Measurements from ENCODE around the gene TMIGD2. TPM values are rescaled to one million over a fixed set of nuclear protein-coding genes. Genes with fewer than 3 reads are reported as not detected.

Gene TMIGD2
- not detected for total RNA-seq (2013)
- under 1 TPM in 1 of 3 donors, not detected in 2; 0.26 TPM for polyA plus RNA-seq
- polyA minus RNA-seq, result not detected in 2 replicates
- total RNA-seq, result 0 to 0.30 (median 0) reads per million in 11 experiments

DNA sequence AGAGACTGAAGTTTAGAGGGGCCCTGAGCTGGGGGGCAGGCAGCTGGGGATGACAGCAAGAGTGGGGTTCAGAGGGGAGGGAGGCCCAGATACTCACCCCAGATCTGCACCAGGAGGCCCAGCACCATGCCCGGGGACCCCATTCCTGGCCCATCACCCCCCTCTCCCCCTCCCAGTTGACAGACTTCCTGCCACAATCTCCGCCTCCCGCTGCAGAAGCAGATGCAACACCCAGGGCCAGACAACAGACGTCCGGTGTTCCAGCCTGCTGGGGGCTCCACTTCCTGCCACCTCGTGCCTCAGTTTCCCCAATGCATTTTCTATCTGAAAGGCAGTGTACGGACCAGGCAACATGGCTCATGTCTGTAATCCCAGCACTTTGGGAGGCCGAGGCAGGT lies at the start of gene TMIGD2:
Gene TMIGD2, minus strand, starts transcription at position 147 of the 398 bp plus-strand sequence. Its CDS starts 4 bp downstream, at position 143.
- intact Hi-C loops (cut with micrococcal nuclease), result no loop called here
- no peaks in the 10 kb centered on the region for H3K79me2 ChIP-seq (ENCODE audit: insufficient read depth, low read length)
- whole genome bisulfite sequencing (ENCODE audit: insufficient coverage), result 8% methylated on average over 8 of the region's 8 CpGs
- H3K4me3 Mint-ChIP-seq, result peak within 1 kb of the TSS in 1 of 2 donors; percentile 9
- no peaks in the 10 kb centered on the region for H3K9me3 ChIP-seq (replicated peaks in 1 of 2; ENCODE audit: control insufficient read depth in 1 of 2, insufficient read depth in 1 of 2, low read length in 2 of 2)
- H3K4me2 ChIP-seq (replicated peaks; ENCODE audit: extremely low read depth, low read length, poor library complexity, severe bottlenecking), result no peak within 1 kb of the TSS
- H3K4me1 Mint-ChIP-seq, result peaks cover 12% of the 10 kb centered on the region
- peak within 1 kb of the TSS; percentile 64 for H2AFZ ChIP-seq (ENCODE audit: insufficient read depth, low read depth, low read length, poor library complexity, severe bottlenecking)
- no peaks in the 10 kb centered on the region for H4K20me1 ChIP-seq (ENCODE audit: insufficient read depth, low read length)
- TF ChIP-seq CTCF (IDR thresholded peaks at IDR 0.05), result no peak
- H3K9me3 Mint-ChIP-seq, result peaks cover 0 to 2% (median 0%) of the 10 kb centered on the region in 7 donors
- no peak within 1 kb of the TSS for H3K27ac ChIP-seq (ENCODE audit: low read depth in 1 of 2, low read length in 2 of 2)
- H3K4me1 ChIP-seq (ENCODE audit: control insufficient read depth in 1 of 2, insufficient read depth in 2 of 2, low read length in 2 of 2), result peaks cover 0 to 4% of the 10 kb centered on the region in 2 donors
- no peak for DNase-seq
- H3K36me3 Mint-ChIP-seq, result no peaks in the 10 kb centered on the region
- H3K4me3 ChIP-seq (replicated peaks in 1 of 3; ENCODE audit: low read depth in 2 of 3, low read length in 3 of 3), result no peak within 1 kb of the TSS
- no peaks in the 10 kb centered on the region for H3K27me3 ChIP-seq (ENCODE audit: control insufficient read depth in 2 of 2, insufficient read depth in 2 of 2, low read length in 2 of 2)
- H3K36me3 ChIP-seq (replicated peaks in 1 of 2; ENCODE audit: control insufficient read depth in 1 of 2, insufficient read depth in 2 of 2, low read length in 2 of 2), result no peaks in the 10 kb centered on the region
- peaks cover 3 to 8% (median 6%) of the 10 kb centered on the region in 3 donors for H3K27me3 Mint-ChIP-seq (ENCODE audit: low read depth in 3 of 3)
- peak within 1 kb of the TSS in 1 of 7 donors; percentile 23 for H3K27ac Mint-ChIP-seq
- no peak within 1 kb of the TSS for H3K9ac ChIP-seq (ENCODE audit: insufficient read depth, low read length, poor library complexity, severe bottlenecking)

DNA sequence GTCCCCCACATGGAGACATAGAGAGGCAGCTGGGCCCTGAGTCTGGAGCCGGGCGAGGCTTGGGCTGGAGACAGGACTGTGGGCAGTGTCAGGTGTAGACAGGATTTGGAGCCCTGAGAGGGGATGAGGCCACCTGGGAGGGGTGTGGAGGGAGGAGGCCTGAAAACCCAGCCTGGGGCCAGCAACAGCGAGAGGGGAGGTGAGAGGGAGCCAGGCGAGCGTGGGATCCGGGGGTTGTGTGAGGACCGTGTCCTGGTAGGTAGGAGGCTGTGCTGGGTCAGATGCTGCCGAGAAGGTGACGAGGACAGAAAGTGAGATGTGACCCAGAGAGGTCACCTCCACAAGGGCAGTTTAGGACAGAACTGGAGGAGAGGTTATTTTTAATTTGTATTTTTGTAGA lies 48.5 kb upstream of the TMIGD2 start:
- no peaks in the 10 kb centered on the region for H3K79me2 ChIP-seq (ENCODE audit: insufficient read depth, low read length)
- no peak overlapping the region for H3K4me2 ChIP-seq (replicated peaks; ENCODE audit: extremely low read depth, low read length, poor library complexity, severe bottlenecking)
- Mint-ChIP-seq H3K4me1 (peaks cover 8% of the 10 kb centered on the region), H3K9me3 (no peaks in the 10 kb centered on the region), H3K27me3 (ENCODE audit: low read depth in 3 of 3) (peaks cover 0 to 6% (median 1%) of the 10 kb centered on the region in 3 donors), H3K36me3 (peaks cover 41 to 69% of the 10 kb centered on the region in 2 donors), H3K4me3 (no peak overlapping the region), H3K27ac (peak overlapping the region in 1 of 7 donors; percentile 50)
- H3K27me3 ChIP-seq (ENCODE audit: control insufficient read depth in 2 of 2, insufficient read depth in 2 of 2, low read length in 2 of 2), result no peaks in the 10 kb centered on the region
- H2AFZ ChIP-seq (ENCODE audit: insufficient read depth, low read depth, low read length, poor library complexity, severe bottlenecking), result no peak overlapping the region
- H3K9ac ChIP-seq (ENCODE audit: insufficient read depth, low read length, poor library complexity, severe bottlenecking), result no peak overlapping the region
- H3K4me3 ChIP-seq (replicated peaks in 1 of 3; ENCODE audit: low read depth in 2 of 3, low read length in 3 of 3), result no peak overlapping the region
- WGBS (ENCODE audit: insufficient coverage), result 98% methylated on average over 9 of the region's 9 CpGs
- H3K4me1 ChIP-seq (ENCODE audit: control insufficient read depth in 1 of 2, insufficient read depth in 2 of 2, low read length in 2 of 2), result no peaks in the 10 kb centered on the region
- H3K27ac ChIP-seq (ENCODE audit: low read depth in 1 of 2, low read length in 2 of 2), result no peak overlapping the region
- no peaks in the 10 kb centered on the region for H3K9me3 ChIP-seq (replicated peaks in 1 of 2; ENCODE audit: control insufficient read depth in 1 of 2, insufficient read depth in 1 of 2, low read length in 2 of 2)
- no peak for TF ChIP-seq CTCF (IDR thresholded peaks at IDR 0.05)
- H4K20me1 ChIP-seq (ENCODE audit: insufficient read depth, low read length), result peaks cover 5% of the 10 kb centered on the region
- H3K36me3 ChIP-seq (replicated peaks in 1 of 2; ENCODE audit: control insufficient read depth in 1 of 2, insufficient read depth in 2 of 2, low read length in 2 of 2), result peaks cover 11 to 54% of the 10 kb centered on the region in 2 donors
- no peak for DNase-seq
- intact Hi-C loops (cut with micrococcal nuclease), result loop anchor here (5.0 kb wide), 2 partner anchors 83 to 103 kb away; partner anchors contain the start of gene YJU2 (in 1 of the 2)

Data from CD14-positive monocyte (primary cell).